Upper lobe of left lung (tissue), 4 donors: Measurements from ENCODE around the gene ENTHD1.
"Not testable (repeated sequence)": the region's sequence is repeated elsewhere in the genome, so short reads cannot be mapped to it uniquely, and the experiment has no call there.

Experiments used
- CTCF ChIP-seq, 6 experiments: fragments of 450-650 bp in 4 of 6; fragments of 200-600 bp in 2 of 6; sonication (generic) in 2 of 6; IDR thresholded peaks; one replicate each; pipeline ENCODE4 v1.5.1; 2016 to 2019; ENCODE audit warnings: antibody characterized with exemption in 6 of 6
- EP300 ChIP-seq, 4 donors: sonication (generic); formaldehyde crosslinking; IDR thresholded peaks; one replicate each; pipeline ENCODE4 v1.5.1; 2017; ENCODE audit warnings: antibody characterized with exemption in 4 of 4, control low read depth in 2 of 4
- POLR2A ChIP-seq, 4 donors: fragments of 450-650 bp; IDR thresholded peaks; one replicate each; pipeline ENCODE4 v1.5.1; 2016 to 2017; ENCODE audit warnings: antibody characterized with exemption in 4 of 4, mild to moderate bottlenecking in 2 of 4
- POLR2AphosphoS5 ChIP-seq, 2 donors: sonication (generic); formaldehyde crosslinking; IDR thresholded peaks; one replicate each; pipeline ENCODE4 v1.5.1; 2017; ENCODE audit warnings: antibody characterized with exemption in 2 of 2

GRCh38 chr22:39875176-39875885 is 18.2 kb downstream of the ENTHD1 start:
- not testable (repeated sequence) for TF ChIP-seq CTCF, POLR2AphosphoS5, POLR2A, EP300 (IDR thresholded peaks at IDR 0.05)
